NB4 (cell line): ENCODE data around the gene NLRP10.

ENCODE experiments used
- DNase-seq: peaks from one replicate; pipeline ENCODE4 v3.0.0; 2010; ENCODE audit warnings: low read depth
- H3K4me3 ChIP-seq: one replicate; pipeline ENCODE4 v1.5.1; 2011; ENCODE audit warnings: mild to moderate bottlenecking, low read depth, low read length, moderate library complexity
- MYC ChIP-seq: IDR thresholded peaks from 2 replicates; pipeline ENCODE4 v1.6.1; 2011; ENCODE audit warnings: low read depth, low read length
- POLR2A ChIP-seq: IDR thresholded peaks from 2 replicates; pipeline ENCODE4 v1.6.1; 2011; ENCODE audit warnings: mild to moderate bottlenecking; ENCODE audit not compliant: insufficient read length; ENCODE audit errors: extremely low read depth
- TF ChIP-seq, protein P1 (sequence below): IDR thresholded peaks from one replicate; pipeline ENCODE4 v1.5.1; 2012; ENCODE audit warnings: low read depth, low read length
- TF ChIP-seq, protein P2 (sequence below): IDR thresholded peaks from 2 replicates; pipeline ENCODE4 v1.6.1; 2011; ENCODE audit warnings: low read depth, low read length

Gene NLRP10

DNA sequence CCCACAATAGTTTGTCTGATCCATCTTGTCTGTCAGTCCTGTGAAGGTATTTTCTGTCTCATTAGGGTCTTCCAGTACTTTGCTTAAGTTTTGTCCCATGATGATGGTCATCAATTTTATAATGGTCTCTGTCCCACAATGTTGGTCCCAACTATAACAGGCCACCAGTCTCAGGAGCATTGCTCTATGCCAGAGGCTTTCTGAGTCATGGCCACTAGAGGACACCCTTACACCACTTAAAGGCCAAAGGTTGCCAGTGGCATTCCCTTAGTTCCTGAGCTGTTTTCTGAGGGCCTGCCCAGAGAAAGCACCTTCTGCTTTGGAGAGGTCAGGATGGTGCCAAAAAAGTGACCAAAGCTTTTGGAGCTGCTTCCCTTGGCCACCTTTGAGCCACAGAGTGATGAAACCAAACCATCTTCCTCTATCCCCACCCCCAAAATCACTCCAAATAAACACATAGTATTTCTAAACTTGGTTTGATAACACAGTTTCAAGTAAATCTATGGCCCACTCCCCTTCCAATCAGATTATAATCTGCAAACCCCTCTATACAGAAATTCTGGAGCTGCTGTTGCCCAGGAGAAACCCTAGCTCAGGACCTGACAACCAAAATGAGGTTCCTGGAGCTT, 41.2 kb upstream of the NLRP10 start:
- TF ChIP-seq, protein P1, sequence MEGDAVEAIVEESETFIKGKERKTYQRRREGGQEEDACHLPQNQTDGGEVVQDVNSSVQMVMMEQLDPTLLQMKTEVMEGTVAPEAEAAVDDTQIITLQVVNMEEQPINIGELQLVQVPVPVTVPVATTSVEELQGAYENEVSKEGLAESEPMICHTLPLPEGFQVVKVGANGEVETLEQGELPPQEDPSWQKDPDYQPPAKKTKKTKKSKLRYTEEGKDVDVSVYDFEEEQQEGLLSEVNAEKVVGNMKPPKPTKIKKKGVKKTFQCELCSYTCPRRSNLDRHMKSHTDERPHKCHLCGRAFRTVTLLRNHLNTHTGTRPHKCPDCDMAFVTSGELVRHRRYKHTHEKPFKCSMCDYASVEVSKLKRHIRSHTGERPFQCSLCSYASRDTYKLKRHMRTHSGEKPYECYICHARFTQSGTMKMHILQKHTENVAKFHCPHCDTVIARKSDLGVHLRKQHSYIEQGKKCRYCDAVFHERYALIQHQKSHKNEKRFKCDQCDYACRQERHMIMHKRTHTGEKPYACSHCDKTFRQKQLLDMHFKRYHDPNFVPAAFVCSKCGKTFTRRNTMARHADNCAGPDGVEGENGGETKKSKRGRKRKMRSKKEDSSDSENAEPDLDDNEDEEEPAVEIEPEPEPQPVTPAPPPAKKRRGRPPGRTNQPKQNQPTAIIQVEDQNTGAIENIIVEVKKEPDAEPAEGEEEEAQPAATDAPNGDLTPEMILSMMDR: peak; percentile 87
- TF ChIP-seq, protein P2, sequence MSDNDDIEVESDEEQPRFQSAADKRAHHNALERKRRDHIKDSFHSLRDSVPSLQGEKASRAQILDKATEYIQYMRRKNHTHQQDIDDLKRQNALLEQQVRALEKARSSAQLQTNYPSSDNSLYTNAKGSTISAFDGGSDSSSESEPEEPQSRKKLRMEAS: no peak
- TF ChIP-seq POLR2A (no peak), MYC (no peak)
- peak; percentile 57 for DNase-seq
- H3K4me3 ChIP-seq: no peak overlapping the region

DNA sequence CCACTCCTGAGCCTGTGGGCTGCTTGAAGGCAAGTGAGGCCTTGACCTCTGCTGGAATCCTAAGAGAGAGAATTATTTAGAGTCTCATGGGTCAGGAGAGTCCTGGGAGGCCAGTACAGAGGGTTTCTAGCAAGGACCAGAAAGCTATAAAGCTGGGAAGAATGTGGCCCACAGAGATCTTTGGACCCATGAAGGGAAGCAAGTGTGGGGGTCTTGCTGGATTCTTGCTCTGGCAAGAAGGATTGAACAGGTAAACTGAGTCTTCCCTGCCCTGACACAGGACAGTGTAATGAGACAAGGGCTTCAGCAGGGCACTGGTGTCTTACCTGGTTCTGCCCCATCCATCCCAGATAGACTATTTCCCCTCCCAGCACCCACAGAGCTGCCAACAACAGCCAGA, 40.3 kb upstream of the NLRP10 start:
- DNase-seq: no peak
- no peak overlapping the region for H3K4me3 ChIP-seq
- TF ChIP-seq MYC (no peak), POLR2A (no peak)
- TF ChIP-seq, protein P2: no peak
- TF ChIP-seq, protein P1: no peak

DNA sequence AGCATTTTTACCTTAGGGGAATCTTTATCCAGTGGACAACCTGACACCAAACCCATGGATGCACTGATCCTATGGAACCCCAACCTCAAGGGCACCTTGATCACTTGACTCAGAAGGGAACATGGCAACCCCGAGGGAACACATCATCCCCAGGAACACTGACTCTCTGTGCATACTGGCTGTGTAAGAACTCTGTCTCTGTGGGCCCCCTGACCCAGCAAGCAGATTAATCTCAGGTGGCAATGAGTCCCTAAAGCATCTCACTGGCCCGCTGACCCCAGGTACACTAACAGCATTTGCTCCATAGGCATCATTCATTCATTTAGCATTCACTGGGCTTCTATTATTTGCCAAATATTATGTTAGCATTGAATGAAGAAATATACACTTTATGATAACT, 38.8 kb upstream of the NLRP10 start:
- TF ChIP-seq POLR2A: no peak
- TF ChIP-seq, protein P2: no peak
- TF ChIP-seq, protein P1: no peak
- no peak for TF ChIP-seq MYC

DNA sequence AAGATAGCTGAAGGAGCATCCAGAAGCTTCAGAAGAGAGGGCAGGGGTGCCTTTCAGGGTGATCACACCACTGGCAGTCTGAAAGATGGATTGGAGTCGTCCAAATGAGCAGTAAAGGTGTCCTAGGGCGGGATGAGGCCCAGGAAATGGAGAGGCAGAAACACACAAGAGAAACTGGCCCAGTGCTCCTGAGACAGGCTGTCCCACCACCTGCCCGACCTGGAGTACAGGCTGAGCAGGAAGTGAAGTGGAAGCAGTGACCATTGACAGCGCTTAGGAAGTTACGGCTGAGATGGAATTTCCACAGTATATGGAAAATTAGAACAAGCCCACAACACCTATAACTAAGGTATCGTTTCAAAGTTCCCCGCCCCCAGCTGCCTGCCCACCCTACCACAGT, 37.9 kb upstream of the NLRP10 start:
- H3K4me3 ChIP-seq: no peak overlapping the region

More for the DNA sequence above, 38.8 kb upstream of the NLRP10 start:
- H3K4me3 ChIP-seq: no peak overlapping the region
- DNase-seq: no peak

DNA sequence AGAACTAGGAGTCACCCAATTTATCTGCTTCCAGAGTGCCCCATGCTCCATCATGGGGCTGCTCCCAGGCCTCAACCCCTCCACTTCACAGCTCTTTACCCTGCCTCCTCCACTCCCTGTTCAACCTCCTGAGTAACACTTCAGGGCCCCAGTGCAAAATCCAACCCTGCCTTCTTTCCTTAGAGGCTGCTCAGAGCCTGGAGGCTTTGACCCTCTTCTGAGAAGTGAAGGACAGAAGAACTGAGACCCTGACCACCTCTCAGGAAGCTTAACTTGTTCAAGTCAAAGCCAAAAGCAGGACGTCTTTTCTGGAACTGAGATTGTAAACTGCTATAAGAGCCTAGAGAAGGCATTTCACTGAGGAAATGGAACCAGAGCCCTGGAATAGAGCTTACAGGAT, 37.4 kb upstream of the NLRP10 start:
- H3K4me3 ChIP-seq: no peak overlapping the region
- TF ChIP-seq POLR2A (no peak), MYC (no peak)
- TF ChIP-seq, protein P2: no peak
- TF ChIP-seq, protein P1: no peak
- no peak for DNase-seq

More for the DNA sequence above, 37.9 kb upstream of the NLRP10 start:
- DNase-seq: no peak
- TF ChIP-seq POLR2A: no peak
- TF ChIP-seq, protein P2: no peak
- TF ChIP-seq MYC: no peak
- TF ChIP-seq, protein P1: no peak
